NCI-H2196 (cell line): Measurements from ENCODE around the gene SERPINA3.
"Not testable (repeated sequence)": the region's sequence is repeated elsewhere in the genome, so short reads cannot be mapped to it uniquely, and the experiment has no call there.

Experiments used
- DNase-seq: peaks from one replicate; lab custom pipeline; 2025; ENCODE audit not compliant: unreplicated experiment; lab: John Stamatoyannopoulos, UW

SERPINA3 gene

GRCh38 chr14:94612174-94612573 lies at the start of gene SERPINA3:
SERPINA3 (plus strand) TSS chr14:94612391; CDS start chr14:94614442, 2,051 bp downstream.
- DNase-seq, result no peak

- DNase-seq, result no peak
Measured at GRCh38 chr14:94562941-94563883, 49.0 kb upstream of the SERPINA3 start.

DNA sequence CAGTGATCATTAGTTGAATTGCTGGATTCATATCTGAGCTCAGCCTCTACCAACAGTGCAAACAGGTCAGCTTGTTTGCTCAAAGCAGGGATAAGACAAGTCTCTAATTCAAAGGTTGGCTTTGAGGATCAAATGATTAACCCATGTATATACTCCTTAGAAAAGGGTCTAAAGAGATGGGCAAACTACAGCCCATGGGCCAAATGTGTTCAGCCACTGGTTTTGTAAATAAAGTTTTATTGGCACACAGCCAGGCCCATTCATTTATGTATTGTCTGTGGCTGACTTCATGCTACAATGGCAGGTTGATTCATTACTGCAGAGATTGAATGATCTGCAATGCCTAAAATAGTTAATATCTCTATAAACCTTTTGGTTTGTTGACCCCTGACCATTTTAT lies 47.8 kb upstream of the SERPINA3 start:
- no peak for DNase-seq

GRCh38 chr14:94568186-94568585 lies 44.0 kb upstream of the SERPINA3 start:
- no peak for DNase-seq

- DNase-seq, result no peak
Measured at GRCh38 chr14:94569381-94570001, 42.7 kb upstream of the SERPINA3 start.

- DNase-seq, result no peak
Measured at GRCh38 chr14:94570002-94570400, 42.2 kb upstream of the SERPINA3 start.

GRCh38 chr14:94570440-94570839 lies 41.8 kb upstream of the SERPINA3 start:
- DNase-seq, result no peak

- no peak for DNase-seq
Measured at GRCh38 chr14:94571395-94571794, 40.8 kb upstream of the SERPINA3 start.

- no peak for DNase-seq
Measured at GRCh38 chr14:94571950-94572349, 40.2 kb upstream of the SERPINA3 start.

- no peak for DNase-seq
Measured at GRCh38 chr14:94572637-94573303, 39.4 kb upstream of the SERPINA3 start.

GRCh38 chr14:94573475-94574277 lies 38.5 kb upstream of the SERPINA3 start:
- no peak for DNase-seq

DNA sequence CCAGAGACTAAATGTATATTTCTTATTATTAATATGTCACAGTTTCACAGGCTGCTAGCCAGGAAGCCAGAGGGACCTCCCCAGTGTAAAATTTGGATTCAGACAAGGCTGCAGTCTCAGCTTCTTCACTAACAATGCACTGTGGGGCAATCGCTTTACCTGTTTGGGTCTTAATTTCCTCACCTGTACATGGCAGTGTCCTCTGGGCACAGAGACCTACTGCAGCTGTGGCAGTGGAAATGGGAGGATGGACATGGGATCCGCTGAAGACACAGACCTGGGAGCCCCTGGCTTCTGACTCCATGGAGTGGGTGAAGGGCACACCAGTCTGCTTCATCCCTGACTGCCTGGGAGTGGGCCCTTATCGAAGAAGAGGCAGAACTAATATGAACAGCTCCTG lies 37.9 kb upstream of the SERPINA3 start:
- DNase-seq, result no peak

DNA sequence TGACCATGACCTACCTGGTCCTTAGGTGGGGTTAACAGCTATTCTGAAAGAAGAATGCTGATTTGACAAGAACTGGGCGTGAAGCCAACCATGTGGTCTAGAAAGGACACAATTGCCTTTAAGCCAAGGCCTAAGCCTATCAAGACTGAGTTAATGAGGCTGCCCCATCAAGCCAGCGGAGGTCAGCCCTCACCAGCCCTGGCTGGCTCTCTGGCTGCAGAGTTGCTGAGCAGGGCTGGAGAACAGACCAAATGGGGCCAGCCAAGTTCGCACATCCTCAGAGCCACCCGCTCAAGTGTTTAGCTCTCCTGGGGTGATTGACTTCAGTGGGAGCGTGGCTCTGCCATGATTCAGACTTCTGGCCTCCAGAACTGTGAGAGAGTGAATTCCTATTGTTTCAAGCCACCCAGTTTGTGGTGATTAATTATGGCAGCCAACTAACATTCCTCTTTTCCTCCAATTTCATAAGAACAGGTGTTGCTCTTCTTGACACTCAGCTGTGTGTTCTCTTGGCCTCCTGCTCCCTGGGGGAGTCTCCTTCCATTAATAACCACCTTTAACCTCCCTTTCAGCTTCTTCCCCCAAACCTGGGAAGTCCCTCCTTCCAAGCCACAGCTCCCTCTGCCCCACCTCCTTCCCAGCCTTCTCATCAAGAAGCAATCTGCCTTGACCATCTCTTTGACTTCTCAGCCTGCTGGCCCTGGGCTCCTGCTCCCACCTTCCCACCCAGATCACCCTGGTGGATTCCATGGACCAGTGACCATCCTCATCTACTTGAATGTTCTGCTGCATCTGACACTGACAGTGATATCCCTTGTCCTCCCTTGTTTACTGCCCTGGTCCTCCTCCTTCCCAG lies 36.2 kb upstream of the SERPINA3 start:
- no peak for DNase-seq

- not testable (repeated sequence) for DNase-seq
Measured at GRCh38 chr14:94577472-94577871, 34.7 kb upstream of the SERPINA3 start.

DNA sequence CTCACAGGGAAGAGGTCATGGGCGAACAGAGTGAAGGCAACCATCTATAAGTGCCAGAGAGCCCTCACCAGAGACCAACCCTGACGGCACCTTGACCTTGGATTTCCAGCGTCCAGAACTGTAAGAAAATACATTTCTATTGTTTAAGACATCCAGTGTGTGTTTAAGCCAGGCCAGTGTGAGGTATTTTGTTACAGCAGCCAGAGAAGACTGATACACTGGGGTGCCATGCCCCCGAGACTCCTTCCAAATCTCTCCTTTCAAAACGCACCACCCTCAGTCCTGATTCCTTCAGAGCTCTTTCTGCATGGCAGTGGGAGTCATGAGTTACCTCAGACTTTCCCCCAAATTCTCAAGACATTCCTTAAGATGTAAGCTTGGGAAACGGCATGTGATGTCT lies 33.5 kb upstream of the SERPINA3 start:
- no peak for DNase-seq

DNA sequence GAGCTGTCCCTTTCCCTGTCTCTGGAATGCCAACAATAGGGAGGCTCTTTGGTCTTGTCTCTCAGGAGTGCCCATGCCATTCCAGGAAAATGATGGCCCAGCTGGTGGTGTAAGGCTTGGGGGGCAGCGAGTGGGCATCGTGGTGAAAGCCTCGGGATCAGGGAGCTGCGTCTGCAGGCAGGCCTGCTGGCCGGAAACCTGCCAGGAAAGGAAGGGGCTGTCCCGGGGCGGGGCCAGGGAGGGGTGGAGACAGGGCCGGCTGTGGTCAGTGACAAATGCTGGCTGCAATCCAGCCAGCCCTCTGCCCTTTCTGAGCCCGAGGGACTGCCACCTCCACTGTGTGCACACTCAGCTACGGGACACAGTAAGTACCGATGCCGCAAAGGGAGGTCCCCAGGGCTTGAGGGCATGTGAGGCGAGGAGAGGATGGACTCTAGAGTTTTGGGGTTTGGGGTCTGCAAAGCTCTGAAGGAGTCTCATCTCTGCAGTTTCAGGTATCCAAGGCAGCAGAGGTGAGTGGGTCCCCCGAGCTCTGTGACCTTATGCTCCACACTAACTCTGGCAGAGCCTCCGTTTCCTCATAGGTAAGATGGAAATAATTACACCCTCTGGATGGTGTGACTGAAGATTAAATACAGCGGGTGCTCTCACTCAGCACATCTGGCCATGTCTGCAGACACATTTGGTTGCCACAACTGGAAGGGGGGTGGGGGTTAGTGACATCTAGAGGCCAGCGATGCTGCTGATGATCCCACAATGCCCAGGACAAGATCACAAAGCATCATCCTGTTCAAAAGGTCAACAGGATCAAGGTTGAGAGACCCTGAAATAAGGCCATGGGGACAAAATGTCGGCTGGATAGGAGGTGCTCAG lies 30.8 kb upstream of the SERPINA3 start, which contains the start of gene SERPINA5:
TSS of gene SERPINA5 (plus strand) at position 300 of the 873 bp plus-strand sequence. CDS start 5,937 bp downstream, outside the sequence.
- no peak for DNase-seq

GRCh38 chr14:94582199-94582750 lies 29.9 kb upstream of the SERPINA3 start:
- DNase-seq, result no peak

DNA sequence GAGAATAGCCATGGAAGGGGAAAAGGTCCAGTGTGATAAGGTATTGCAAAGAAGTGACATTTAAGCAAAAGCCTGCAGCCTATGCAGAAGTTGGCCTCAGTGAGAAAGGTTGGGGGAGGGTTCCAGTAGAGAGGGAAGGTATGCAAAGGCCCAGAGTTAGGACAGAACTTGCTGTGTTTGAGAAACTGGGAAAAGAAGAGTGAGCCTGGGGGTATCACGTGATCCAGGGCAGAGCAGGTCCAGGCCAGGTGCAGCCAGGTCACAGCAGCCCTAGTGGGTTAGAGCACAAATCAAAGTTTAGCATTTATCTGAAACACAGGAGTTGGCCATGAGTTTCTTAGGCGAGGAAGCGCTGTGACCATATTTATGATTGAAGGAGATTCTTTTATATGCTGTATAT lies 29.3 kb upstream of the SERPINA3 start:
- no peak for DNase-seq

- no peak for DNase-seq
Measured at GRCh38 chr14:94583557-94583956, 28.6 kb upstream of the SERPINA3 start.
